Kidney (tissue), 14 donors: ENCODE results near the gene LAMA1. TPM values are rescaled to one million over a fixed set of nuclear protein-coding genes. Genes with fewer than 3 reads are reported as not detected.
A peak's percentile ranks its signal among the peaks of the same experiment; 100 is the strongest.

Experiments used
- DNase-seq, 5 donors: peaks; one replicate each; pipeline ENCODE4 v3.0.0-alpha.2; 2013 to 2020
- FAIRE-seq: peaks from 2 replicates; lab custom pipeline; 2012; peaks lifted over from hg19 to GRCh38; lab: Jason Lieb, UNC
- H3K27ac ChIP-seq, 2 donors: one replicate each; pipeline ENCODE4 v1.7.0; 2013; ENCODE audit warnings: low read depth in 2 of 2, low read length in 2 of 2, inconsistent platforms in 1 of 2
- H3K27me3 ChIP-seq: one replicate; pipeline ENCODE4 v1.7.1; 2013; ENCODE audit warnings: low read length, inconsistent platforms; ENCODE audit not compliant: control insufficient read depth, insufficient read depth
- H3K36me3 ChIP-seq, 3 donors: one replicate each; pipeline versions ENCODE4 v1.7.0 to v1.7.1; 2013; ENCODE audit warnings: low read length in 3 of 3, control low read depth in 1 of 3, inconsistent platforms in 1 of 3; ENCODE audit not compliant: insufficient read depth in 3 of 3, control insufficient read depth in 2 of 3
- H3K4me1 ChIP-seq, 3 donors: one replicate each; pipeline versions ENCODE4 v1.7.0 to v1.7.1; 2013; ENCODE audit warnings: low read length in 3 of 3, inconsistent platforms in 1 of 3, low read depth in 1 of 3; ENCODE audit not compliant: control insufficient read depth in 2 of 3, insufficient read depth in 2 of 3
- H3K4me3 ChIP-seq, 3 donors: one replicate each; pipeline versions ENCODE4 v1.7.0 to v1.8.1; 2013; ENCODE audit warnings: low read length in 3 of 3, control low read depth in 1 of 3, inconsistent platforms in 1 of 3
- H3K9ac ChIP-seq, 3 donors: one replicate each; pipeline versions ENCODE4 v1.7.0 to v1.7.1; 2013; ENCODE audit warnings: low read length in 3 of 3, control low read depth in 1 of 3, inconsistent platforms in 1 of 3
- H3K9me3 ChIP-seq, 3 donors: one replicate each; pipeline versions ENCODE4 v1.7.0 to v1.7.1; 2013; ENCODE audit warnings: low read length in 3 of 3, control low read depth in 1 of 3, inconsistent platforms in 1 of 3; ENCODE audit not compliant: control insufficient read depth in 2 of 3, insufficient read depth in 1 of 3
- CTCF ChIP-seq: IDR thresholded peaks from 3 replicates; pipeline ENCODE4 v1.5.1; 2012; ENCODE audit warnings: mild to moderate bottlenecking, moderate library complexity, borderline replicate concordance; ENCODE audit not compliant: insufficient read depth; ENCODE audit errors: extremely low read depth
- intact Hi-C: fragments of 100-400 bp; cut with DNase I; formaldehyde crosslinking; loops from one replicate; pipeline ENCODE4 v1.11.1; 2022
- polyA plus RNA-seq: library from polyadenylated mRNA; stranded (reverse); fragments of 350-450 nt; fragmentation: Illumina TruSeq; extraction: RNeasy Lipid Tissue Mini Kit (QIAGEN cat#74804); gene quantifications from one replicate; pipeline ENCODE4 v1.2.3, GENCODE V29; 2014; ENCODE audit warnings: low read depth, low replicate concordance; ENCODE audit not compliant: insufficient read depth
- total RNA-seq: library from RNA; stranded (reverse); fragmentation: NEBNext Ultra II Directional; extraction: Animal tissue kit (Norgen Biotek cat#: 25700); gene quantifications from one replicate; pipeline ENCODE4 v1.2.1, GENCODE V29; 2021
- donor health status: control.
- donor health status: control.
- donor health status: control.
- donor health status: control.
- donor health status: control.
- donor health status: DM: yes; HTN: yes; CAD: no.
- donor health status: Normal renal cell carcinoma (clear cell type).

Gene LAMA1
- total and polyA plus RNA-seq, 2 donors from 2014 or later, result 10.7 to 14.1 TPM

DNA sequence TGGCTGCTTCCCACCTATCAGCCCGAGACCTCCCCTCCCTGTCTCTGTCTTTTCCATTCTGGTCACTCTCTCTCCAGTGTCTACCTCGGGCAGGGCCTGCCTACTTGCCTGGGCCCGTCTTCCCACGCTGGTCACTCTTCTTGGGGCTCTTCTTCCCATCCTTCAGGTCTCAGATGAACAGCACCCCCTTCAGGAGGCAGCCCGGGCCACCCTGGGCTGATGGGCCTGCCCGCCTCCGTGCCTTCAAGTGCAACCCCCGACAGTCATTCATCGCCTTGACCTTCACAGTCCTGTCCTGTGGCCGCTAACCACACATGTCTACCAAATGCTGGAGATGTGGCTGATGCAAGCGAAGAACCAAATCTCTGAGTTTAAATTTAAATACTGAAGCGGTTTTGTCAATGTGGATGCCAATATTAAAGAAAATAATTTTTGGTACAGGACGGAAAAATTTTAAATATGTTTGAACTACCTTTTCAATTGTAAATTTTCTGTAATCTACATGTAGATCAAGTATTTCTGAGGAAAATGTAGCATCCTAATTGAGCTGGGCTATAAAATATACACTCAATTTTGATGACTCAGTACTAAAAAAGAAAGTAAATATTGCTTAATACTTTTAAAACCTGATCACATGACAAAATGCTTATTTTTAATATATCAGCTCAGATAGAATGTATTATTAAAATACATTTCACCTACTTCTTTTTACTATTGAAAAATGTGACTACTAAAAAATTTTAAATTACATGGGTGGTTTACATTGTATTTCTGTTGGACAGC lies 96.4 kb downstream of the LAMA1 start:
- H3K27ac ChIP-seq, result no peak overlapping the region
- no peak overlapping the region for H3K9ac ChIP-seq
- no peak for DNase-seq
- no peaks in the 10 kb centered on the region for H3K36me3 ChIP-seq
- TF ChIP-seq CTCF, result no peak
- no peaks in the 10 kb centered on the region for H3K9me3 ChIP-seq
- H3K27me3 ChIP-seq, result no peaks in the 10 kb centered on the region
- no peak for FAIRE-seq
- intact Hi-C loops, result no loop called here
- no peak overlapping the region for H3K4me3 ChIP-seq
- no peaks in the 10 kb centered on the region for H3K4me1 ChIP-seq

DNA sequence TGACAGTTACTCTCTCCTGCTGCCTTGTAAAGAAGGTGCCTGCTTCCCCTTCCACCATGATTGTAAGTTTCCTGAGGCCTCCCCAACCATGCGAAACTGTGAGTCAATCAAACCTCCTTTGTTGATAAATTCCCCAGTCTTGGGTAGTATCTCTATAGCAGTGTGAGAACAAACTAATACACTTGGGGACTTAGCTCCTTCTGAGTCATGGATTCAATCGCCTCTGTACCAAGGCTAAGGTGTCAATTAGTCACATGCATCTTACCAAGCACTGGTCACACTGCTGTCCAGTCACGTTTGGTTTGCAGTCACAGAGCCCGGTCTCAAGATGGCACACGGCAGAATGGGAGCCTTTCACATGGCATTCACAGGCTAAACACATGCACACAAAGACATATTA lies 100.6 kb downstream of the LAMA1 start:
- no peaks in the 10 kb centered on the region for H3K27me3 ChIP-seq
- TF ChIP-seq CTCF, result no peak
- no peak for FAIRE-seq
- no peak overlapping the region for H3K27ac ChIP-seq
- no peaks in the 10 kb centered on the region for H3K36me3 ChIP-seq
- H3K9me3 ChIP-seq, result no peaks in the 10 kb centered on the region
- DNase-seq, result no peak
- H3K9ac ChIP-seq, result no peak overlapping the region
- intact Hi-C loops, result no loop called here
- H3K4me1 ChIP-seq, result no peaks in the 10 kb centered on the region
- no peak overlapping the region for H3K4me3 ChIP-seq

GRCh38 chr18:7011142-7011541 lies 106.5 kb downstream of the LAMA1 start:
- H3K36me3 ChIP-seq, result no peaks in the 10 kb centered on the region
- no peaks in the 10 kb centered on the region for H3K9me3 ChIP-seq
- no peaks in the 10 kb centered on the region for H3K4me1 ChIP-seq
- TF ChIP-seq CTCF, result no peak
- H3K4me3 ChIP-seq, result peak overlapping the region in 2 of 3 donors; percentile 23 to 26
- H3K9ac ChIP-seq, result no peak overlapping the region
- H3K27me3 ChIP-seq, result no peaks in the 10 kb centered on the region
- no peak overlapping the region for H3K27ac ChIP-seq
- intact Hi-C loops, result no loop called here
- no peak for FAIRE-seq
- DNase-seq, result peak in 1 of 5 donors; percentile 10
